ENCODE measurements around the gene GSS.

Gene GSS

GRCh38 chr20:34946661-34947060 lies 8.9 kb downstream of the GSS start:
- no peak for DNase-seq (ENCODE audit: low read depth, low spot score)

- DNase-seq (ENCODE audit: low read depth, low spot score): no peak
These were observed 10.1 kb downstream of the GSS start for GRCh38 chr20:34945315-34946077.

GRCh38 chr20:34943808-34944567 lies 11.6 kb downstream of the GSS start:
- DNase-seq (ENCODE audit: low read depth, low spot score): no peak

GRCh38 chr20:34942301-34942700 lies 13.3 kb downstream of the GSS start:
- no peak for DNase-seq (ENCODE audit: low read depth, low spot score)

GRCh38 chr20:34941226-34941625 lies 14.4 kb downstream of the GSS start:
- no peak for DNase-seq (ENCODE audit: low read depth, low spot score)

- DNase-seq (ENCODE audit: low read depth, low spot score): no peak
These were observed 15.5 kb downstream of the GSS start for GRCh38 chr20:34940081-34940481.

GRCh38 chr20:34938466-34939163 lies 17.0 kb downstream of the GSS start:
- no peak for DNase-seq (ENCODE audit: low read depth, low spot score)

- no peak for DNase-seq (ENCODE audit: low read depth, low spot score)
These were observed 23.8 kb downstream of the GSS start for GRCh38 chr20:34931771-34932170.

- no peak for DNase-seq (ENCODE audit: low read depth, low spot score)
These were observed 27.2 kb downstream of the GSS start for GRCh38 chr20:34928411-34928810.

GRCh38 chr20:34927736-34928135 lies 27.9 kb downstream of the GSS start:
- DNase-seq (ENCODE audit: low read depth, low spot score): no peak

GRCh38 chr20:34926581-34926980 lies 29.0 kb downstream of the GSS start:
- no peak for DNase-seq (ENCODE audit: low read depth, low spot score)

- DNase-seq (ENCODE audit: low read depth, low spot score): no peak
These were observed 29.6 kb downstream of the GSS start for GRCh38 chr20:34925981-34926380.

GRCh38 chr20:34925341-34925740 lies 30.3 kb downstream of the GSS start:
- no peak for DNase-seq (ENCODE audit: low read depth, low spot score)

GRCh38 chr20:34923414-34923813 lies 32.2 kb downstream of the GSS start:
- no peak for DNase-seq (ENCODE audit: low read depth, low spot score)

- DNase-seq (ENCODE audit: low read depth, low spot score): no peak
These were observed 32.8 kb downstream of the GSS start for GRCh38 chr20:34922654-34923381.

- DNase-seq (ENCODE audit: low read depth, low spot score): no peak
These were observed 34.2 kb downstream of the GSS start for GRCh38 chr20:34921436-34921835.

- DNase-seq (ENCODE audit: low read depth, low spot score): no peak
These were observed 35.6 kb downstream of the GSS start for GRCh38 chr20:34920055-34920454.

- DNase-seq (ENCODE audit: low read depth, low spot score): no peak
These were observed 38.7 kb downstream of the GSS start for GRCh38 chr20:34916774-34917354.

- no peak for DNase-seq (ENCODE audit: low read depth, low spot score)
These were observed 39.7 kb downstream of the GSS start for GRCh38 chr20:34915749-34916455.

GRCh38 chr20:34915131-34915530 lies 40.5 kb downstream of the GSS start:
- DNase-seq (ENCODE audit: low read depth, low spot score): no peak
